ENCODE data around the gene BCL7B. TPM values are rescaled to one million over a fixed set of nuclear protein-coding genes. Genes with fewer than 3 reads are reported as not detected.
A peak's percentile ranks its signal among the peaks of the same experiment; 100 is the strongest.
"Not testable (repeated sequence)": the region's sequence is repeated elsewhere in the genome, so short reads cannot be mapped to it uniquely, and the experiment has no call there.

The BCL7B gene
- total RNA-seq, 2 donors from 2014 or later = 64.7 to 71.6 TPM

DNA sequence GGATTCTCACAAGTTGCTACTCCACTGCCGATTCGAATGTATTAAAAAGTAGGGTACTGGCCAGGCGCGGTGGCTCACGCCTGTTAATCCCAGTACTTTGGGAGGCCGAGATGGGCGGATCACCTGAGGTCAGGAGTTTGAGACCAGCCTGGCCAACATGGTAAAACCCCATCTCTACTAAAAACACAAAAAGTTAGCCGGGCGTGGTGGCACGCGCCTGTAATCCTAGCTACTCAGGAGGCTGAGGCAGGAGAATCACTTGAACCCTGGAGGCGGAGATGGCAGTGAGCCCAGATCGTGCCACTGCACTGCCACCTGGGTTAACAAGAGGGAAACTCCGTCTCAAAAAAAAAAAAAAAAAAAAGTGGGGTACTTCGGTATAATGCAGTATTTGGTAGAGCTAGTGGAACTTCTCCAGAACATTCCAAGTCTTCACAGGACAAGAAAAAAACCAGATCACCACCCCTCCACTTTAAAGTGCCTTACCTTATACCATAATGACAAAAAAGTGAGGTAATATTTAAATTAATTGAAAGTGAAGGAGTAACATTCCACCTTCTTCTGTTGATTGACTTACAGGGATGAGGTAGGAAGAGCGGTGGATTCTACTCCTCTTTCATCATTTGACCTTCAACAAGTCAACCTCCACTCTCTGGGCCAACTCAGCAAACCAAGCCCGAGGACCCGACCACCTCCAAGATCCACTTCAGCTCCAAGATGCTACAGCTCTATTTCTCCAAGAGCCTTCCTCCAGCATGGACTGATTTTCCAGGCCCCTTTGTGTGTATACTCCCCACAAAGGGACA is 37.4 kb downstream of the BCL7B start:
- DNase-seq = peak in 1 of 2 donors; percentile 20
- no peaks in the 10 kb centered on the region for H3K9me3 Mint-ChIP-seq
- peak overlapping the region; percentile 89 to 90 for H3K4me3 Mint-ChIP-seq

DNA sequence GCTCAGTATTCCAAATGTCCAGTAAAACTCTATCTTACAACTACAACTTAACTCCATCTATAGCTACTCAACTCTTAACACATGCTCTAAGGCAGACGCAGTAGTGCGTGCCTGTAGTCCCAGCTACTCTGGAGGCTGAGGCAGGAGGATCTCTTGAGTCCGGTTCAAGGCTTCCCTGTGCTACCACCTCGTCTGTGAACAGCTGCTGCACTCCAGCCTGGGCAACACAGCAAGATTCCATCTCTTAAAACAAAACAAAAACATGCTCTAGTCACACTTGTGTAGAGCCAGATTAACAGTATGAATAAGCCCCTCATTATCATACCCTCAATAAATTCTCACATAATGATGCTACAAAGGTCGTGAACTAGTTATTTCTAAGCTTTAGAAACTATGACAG is 39.0 kb downstream of the BCL7B start:
- Mint-ChIP-seq H3K27ac (peak overlapping the region; percentile 93), H3K4me1 (ENCODE audit: low read depth) (peaks cover 54% of the 10 kb centered on the region), H3K9me3 (no peaks in the 10 kb centered on the region), H3K27me3 (ENCODE audit: low read depth) (no peaks in the 10 kb centered on the region), H3K36me3 (ENCODE audit: insufficient read depth in 2 of 2) (peaks cover 19 to 36% of the 10 kb centered on the region in 2 donors), H3K4me3 (peak overlapping the region; percentile 89 to 90)
- ATAC-seq (replicated peaks in 1 of 2) (no peak), DNase-seq (no peak)

More for the DNA sequence above, 37.4 kb downstream of the BCL7B start:
- Mint-ChIP-seq H3K27me3 (ENCODE audit: low read depth) (no peaks in the 10 kb centered on the region), H3K36me3 (ENCODE audit: insufficient read depth in 2 of 2) (peaks cover 16 to 33% of the 10 kb centered on the region in 2 donors), H3K27ac (peak overlapping the region; percentile 93), H3K4me1 (ENCODE audit: low read depth) (peaks cover 53% of the 10 kb centered on the region)
- no peak for ATAC-seq (replicated peaks in 1 of 2)

DNA sequence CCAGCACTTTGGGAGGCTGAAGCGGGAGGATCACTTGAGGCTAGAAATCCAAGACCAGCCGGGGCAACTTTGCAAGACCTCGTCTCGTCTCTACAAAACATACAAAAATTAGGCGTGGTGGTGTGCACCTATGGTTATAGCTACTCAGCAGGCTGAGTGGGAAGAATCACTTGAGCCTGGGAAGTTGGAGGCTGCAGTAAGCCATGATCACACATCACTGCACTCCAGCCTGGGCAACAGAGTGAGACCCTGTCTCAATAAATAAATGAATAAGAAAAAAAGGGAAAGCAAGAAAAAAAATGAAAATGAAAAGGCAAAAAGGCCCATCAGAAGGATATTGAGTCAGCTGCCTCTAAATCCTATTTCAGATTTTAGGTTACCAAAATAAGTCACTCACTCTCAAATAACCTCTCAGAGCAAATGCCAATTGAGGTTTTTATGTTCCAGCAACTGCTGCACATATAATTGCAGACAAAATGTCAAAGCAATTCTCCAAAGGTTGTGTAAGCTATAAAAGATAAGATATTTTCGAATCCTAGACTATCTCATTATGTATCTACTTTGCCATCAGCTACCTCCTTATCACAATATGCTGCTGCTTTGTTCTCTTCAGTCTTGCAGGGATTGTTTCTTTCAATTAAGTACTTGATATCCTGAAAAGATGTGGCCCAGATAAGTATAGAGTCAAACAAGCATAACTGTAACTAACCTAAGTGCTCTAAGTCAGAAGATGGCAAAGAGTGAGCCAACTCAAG is 40.1 kb downstream of the BCL7B start:
- ATAC-seq (replicated peaks in 1 of 2) (no peak), DNase-seq (no peak)
- Mint-ChIP-seq H3K27ac (peak overlapping the region; percentile 22), H3K9me3 (no peaks in the 10 kb centered on the region), H3K27me3 (ENCODE audit: low read depth) (no peaks in the 10 kb centered on the region), H3K4me3 (peak overlapping the region; percentile 14 to 48), H3K36me3 (ENCODE audit: insufficient read depth in 2 of 2) (peaks cover 19 to 36% of the 10 kb centered on the region in 2 donors), H3K4me1 (ENCODE audit: low read depth) (peaks cover 60% of the 10 kb centered on the region)

DNA sequence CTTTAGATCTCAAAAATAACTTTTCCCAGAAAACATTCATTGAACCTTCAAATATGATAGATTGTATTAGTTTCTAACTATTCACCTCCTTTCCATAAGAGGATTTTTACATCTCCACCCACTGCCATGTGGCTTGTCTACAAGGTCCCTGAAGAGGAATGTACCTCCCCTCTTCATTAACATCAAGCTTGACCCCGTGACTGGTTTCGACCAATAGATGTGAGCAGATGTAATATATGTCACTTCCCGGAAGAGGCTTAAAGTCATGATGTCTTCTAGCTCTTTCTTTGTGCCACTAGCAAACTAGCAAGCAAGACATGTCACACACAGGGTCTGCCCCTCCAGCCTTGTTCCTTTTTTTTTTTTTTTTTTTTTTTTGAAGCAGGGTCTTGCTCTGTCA is 42.3 kb downstream of the BCL7B start:
- Mint-ChIP-seq H3K36me3 (ENCODE audit: insufficient read depth in 2 of 2) (peaks cover 15 to 41% of the 10 kb centered on the region in 2 donors), H3K4me3 (peak overlapping the region in 1 of 2 donors; percentile 4), H3K4me1 (ENCODE audit: low read depth) (peaks cover 55% of the 10 kb centered on the region), H3K27ac (peak overlapping the region; percentile 3), H3K9me3 (no peaks in the 10 kb centered on the region), H3K27me3 (ENCODE audit: low read depth) (no peaks in the 10 kb centered on the region)
- DNase-seq = no peak
- peak in 1 of 2 donors; percentile 41 for ATAC-seq (replicated peaks in 1 of 2)

DNA sequence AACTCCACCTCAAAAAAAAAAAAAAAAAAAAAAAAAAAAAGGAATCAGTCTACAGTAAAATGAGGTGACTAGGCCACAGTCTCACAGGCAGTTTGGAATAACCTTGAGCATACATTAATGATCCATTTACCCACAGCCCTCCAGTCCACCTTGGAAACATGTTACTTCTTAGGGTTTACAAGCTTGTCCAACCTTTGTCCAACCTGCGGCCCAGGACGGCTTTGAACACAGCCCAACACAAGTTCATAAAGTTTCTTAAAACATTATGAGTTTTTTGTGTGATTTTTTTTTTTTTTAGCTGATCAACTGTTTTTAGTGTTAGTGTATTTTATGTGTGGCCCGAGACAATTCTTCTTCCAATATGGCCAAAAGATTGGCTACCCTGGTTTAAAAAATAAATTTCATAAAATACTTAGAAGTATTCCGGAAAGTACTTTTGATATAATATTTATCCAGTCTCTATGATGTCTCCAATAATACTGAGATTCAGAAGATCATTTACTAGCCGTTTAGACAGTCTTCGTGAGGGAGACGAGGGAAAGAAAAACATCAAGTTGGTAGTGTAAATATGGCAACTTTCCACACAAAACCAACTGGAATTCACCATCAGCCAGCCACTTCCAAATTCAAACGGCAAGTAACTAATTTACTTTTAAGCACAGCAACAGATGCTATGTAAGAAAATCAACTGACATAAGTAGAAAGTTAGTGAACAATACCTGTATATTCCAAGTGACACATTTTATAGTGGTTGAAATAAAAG is 45.3 kb downstream of the BCL7B start:
- H3K9me3 Mint-ChIP-seq = no peaks in the 10 kb centered on the region
- no peak for ATAC-seq (replicated peaks in 1 of 2)
- no peak for DNase-seq
- H3K27me3 Mint-ChIP-seq (ENCODE audit: low read depth) = no peaks in the 10 kb centered on the region
- H3K4me1 Mint-ChIP-seq (ENCODE audit: low read depth) = peaks cover 33% of the 10 kb centered on the region
- no peak overlapping the region for H3K27ac Mint-ChIP-seq
- H3K36me3 Mint-ChIP-seq (ENCODE audit: insufficient read depth in 2 of 2) = peaks cover 13 to 36% of the 10 kb centered on the region in 2 donors
- H3K4me3 Mint-ChIP-seq = no peak overlapping the region

DNA sequence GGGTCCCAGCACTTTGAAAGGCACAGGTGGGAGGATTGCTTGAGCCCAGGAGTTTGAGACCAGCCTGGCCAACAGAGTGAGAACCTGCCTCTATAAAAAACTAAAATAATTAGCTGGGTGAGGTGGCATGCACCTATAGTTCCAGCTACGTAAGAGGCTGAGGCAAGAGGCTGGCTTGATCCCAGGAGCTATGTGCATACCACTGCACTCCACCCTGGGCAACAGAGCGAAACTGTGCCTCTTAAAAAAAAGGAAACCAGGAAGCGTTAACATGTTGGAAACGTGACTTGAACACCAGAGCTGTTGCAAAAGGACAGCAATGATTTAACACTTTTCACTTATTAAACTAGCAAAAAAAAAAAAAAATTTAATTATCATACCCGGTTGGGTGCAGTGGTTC is 48.0 kb downstream of the BCL7B start:
- no peak for DNase-seq
- ATAC-seq (replicated peaks in 1 of 2) = no peak
- Mint-ChIP-seq H3K9me3 (no peaks in the 10 kb centered on the region), H3K4me1 (ENCODE audit: low read depth) (peaks cover 28% of the 10 kb centered on the region), H3K27me3 (ENCODE audit: low read depth) (no peaks in the 10 kb centered on the region), H3K4me3 (no peak overlapping the region), H3K27ac (no peak overlapping the region), H3K36me3 (ENCODE audit: insufficient read depth in 2 of 2) (peaks cover 14 to 41% of the 10 kb centered on the region in 2 donors)

DNA sequence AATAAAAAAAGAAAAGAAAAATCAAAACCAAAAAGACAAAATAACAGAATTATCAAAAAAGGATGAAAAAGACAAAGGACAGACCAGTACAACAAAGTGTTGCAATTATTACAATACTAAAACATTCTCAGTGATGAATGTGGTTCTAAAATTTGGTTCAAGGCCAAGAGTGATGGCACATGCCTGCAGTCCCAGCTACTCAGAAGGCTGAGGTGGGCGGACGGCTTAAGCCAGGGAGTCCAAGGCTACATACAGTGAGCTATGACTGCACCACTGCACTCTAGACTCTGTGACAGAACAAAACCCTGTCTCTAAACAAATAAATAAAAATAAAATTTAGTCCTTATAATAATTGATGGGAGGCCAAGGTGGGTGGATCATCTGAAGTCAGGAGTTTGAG is 49.9 kb downstream of the BCL7B start:
- no peaks in the 10 kb centered on the region for H3K9me3 Mint-ChIP-seq
- H3K27ac Mint-ChIP-seq = peak overlapping the region; percentile 61
- DNase-seq (no peak), ATAC-seq (replicated peaks in 1 of 2) (no peak)
- H3K4me3 Mint-ChIP-seq = no peak overlapping the region
- no peaks in the 10 kb centered on the region for H3K27me3 Mint-ChIP-seq (ENCODE audit: low read depth)
- H3K4me1 Mint-ChIP-seq (ENCODE audit: low read depth) = peaks cover 14% of the 10 kb centered on the region
- H3K36me3 Mint-ChIP-seq (ENCODE audit: insufficient read depth in 2 of 2) = peaks cover 19 to 54% of the 10 kb centered on the region in 2 donors

DNA sequence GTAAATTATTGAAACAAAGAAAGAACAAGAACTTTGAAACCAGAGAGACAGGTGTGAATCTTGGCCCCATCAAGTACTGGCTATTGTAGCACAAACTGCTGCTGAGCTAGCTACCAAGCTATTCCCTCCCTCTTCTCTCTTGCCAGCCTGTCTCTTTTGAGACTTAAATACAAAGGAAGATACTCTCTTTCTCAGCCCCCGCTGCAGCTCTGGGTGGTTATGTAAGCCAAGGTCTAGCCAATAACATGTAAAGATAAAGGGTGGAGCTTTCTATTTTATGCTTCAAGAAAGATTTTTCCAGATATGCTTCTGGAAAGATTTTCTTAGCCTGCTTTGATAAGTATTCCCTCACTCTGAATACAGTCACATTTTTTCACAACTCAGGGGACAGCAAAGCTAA is 52.6 kb downstream of the BCL7B start:
- no peak for ATAC-seq (replicated peaks in 1 of 2)
- Mint-ChIP-seq H3K4me1 (ENCODE audit: low read depth) (peaks cover 14% of the 10 kb centered on the region), H3K36me3 (ENCODE audit: insufficient read depth in 2 of 2) (peaks cover 22 to 50% of the 10 kb centered on the region in 2 donors), H3K4me3 (no peak overlapping the region), H3K27ac (no peak overlapping the region), H3K9me3 (no peaks in the 10 kb centered on the region), H3K27me3 (ENCODE audit: low read depth) (no peaks in the 10 kb centered on the region)
- no peak for DNase-seq

DNA sequence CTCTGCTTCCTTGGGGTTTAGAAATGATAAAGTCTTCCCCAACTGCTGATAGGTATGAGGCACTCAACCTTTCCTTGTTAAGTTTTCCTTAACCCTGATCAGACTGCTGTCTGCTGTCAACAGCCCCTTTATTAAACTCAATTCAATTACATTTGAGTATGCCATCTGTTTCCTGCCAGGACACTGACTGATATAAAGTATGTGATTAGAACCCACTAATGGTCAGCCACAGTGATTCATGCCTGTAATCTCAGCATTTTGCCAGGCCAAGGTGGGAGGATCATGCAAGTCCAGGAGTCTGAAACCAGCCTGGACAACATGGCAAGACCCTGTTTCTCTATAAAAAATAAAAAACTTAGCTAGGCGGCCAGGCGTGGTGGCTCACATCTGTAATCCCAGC is 53.5 kb downstream of the BCL7B start:
- Mint-ChIP-seq H3K9me3 (no peaks in the 10 kb centered on the region), H3K4me3 (no peak overlapping the region), H3K36me3 (ENCODE audit: insufficient read depth in 2 of 2) (peaks cover 22 to 50% of the 10 kb centered on the region in 2 donors), H3K27me3 (ENCODE audit: low read depth) (no peaks in the 10 kb centered on the region), H3K4me1 (ENCODE audit: low read depth) (peaks cover 14% of the 10 kb centered on the region), H3K27ac (no peak overlapping the region)
- ATAC-seq (replicated peaks in 1 of 2) = no peak
- DNase-seq = no peak

DNA sequence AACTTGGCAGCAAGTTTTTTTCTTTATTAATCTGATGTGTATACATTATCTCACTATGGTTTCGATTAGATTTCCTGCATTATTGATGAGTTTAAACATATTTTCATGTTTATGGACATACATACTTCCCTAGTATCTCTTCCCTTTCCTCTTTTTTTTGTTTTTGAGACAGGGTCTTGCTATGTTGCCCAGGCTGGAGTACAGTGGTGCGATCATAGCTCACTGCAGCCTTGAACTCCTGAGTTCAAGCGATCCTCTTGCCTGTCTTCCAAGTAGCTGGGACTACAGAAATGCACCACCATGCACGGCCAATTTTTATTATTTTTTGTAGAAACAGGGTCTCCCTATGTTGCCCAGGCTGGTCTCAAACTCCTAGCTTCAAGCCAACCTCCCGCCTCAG is 54.3 kb downstream of the BCL7B start:
- Mint-ChIP-seq H3K4me3 (no peak overlapping the region), H3K36me3 (ENCODE audit: insufficient read depth in 2 of 2) (peaks cover 20 to 52% of the 10 kb centered on the region in 2 donors), H3K27me3 (ENCODE audit: low read depth) (no peaks in the 10 kb centered on the region), H3K27ac (no peak overlapping the region), H3K9me3 (no peaks in the 10 kb centered on the region), H3K4me1 (ENCODE audit: low read depth) (peaks cover 9% of the 10 kb centered on the region)
- DNase-seq (no peak), ATAC-seq (replicated peaks in 1 of 2) (no peak)

DNA sequence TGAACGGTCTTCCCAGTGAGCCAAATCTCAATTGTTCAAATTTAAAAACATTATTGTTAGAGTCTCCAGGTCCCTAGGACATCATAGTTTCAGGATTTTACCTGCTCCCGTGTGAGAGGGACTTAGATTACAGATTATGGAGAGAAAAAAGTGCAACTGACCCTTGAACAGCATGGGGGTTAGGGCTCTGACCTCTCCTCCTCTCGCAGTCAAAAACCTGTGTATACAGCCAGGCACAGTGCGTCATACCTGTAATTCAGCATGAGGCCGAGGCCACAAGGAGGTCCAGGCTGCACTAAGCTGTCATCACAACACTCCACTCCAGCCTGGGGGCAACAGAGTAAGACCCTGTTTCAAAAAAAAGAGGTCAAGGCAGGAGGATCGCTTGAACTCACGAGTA is 60.9 kb downstream of the BCL7B start:
- H3K27me3 Mint-ChIP-seq (ENCODE audit: low read depth) = no peaks in the 10 kb centered on the region
- peaks cover 14% of the 10 kb centered on the region for H3K4me1 Mint-ChIP-seq (ENCODE audit: low read depth)
- H3K27ac Mint-ChIP-seq = no peak overlapping the region
- H3K4me3 Mint-ChIP-seq = no peak overlapping the region
- no peaks in the 10 kb centered on the region for H3K9me3 Mint-ChIP-seq
- DNase-seq (no peak), ATAC-seq (replicated peaks in 1 of 2) (no peak)
- H3K36me3 Mint-ChIP-seq (ENCODE audit: insufficient read depth in 2 of 2) = peaks cover 21 to 64% of the 10 kb centered on the region in 2 donors

DNA sequence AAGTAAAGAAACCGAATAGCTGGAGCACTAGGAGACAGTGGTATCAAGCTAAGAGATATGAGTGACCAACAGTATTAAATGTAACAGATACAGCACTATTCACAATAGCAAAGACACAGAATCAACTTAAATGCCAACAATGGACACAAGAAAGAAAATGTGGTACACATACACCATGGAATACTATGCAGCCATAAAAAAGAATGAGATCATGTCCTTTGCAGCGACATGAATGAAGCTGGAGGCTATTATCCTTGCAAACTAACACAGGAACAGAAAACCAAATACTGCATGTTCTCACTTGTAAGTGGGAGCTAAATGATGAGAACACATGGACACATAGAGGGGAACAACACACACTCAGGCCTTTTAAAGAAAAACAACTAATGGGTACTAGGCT is 62.0 kb downstream of the BCL7B start:
- Mint-ChIP-seq H3K4me1 (ENCODE audit: low read depth) (peaks cover 14% of the 10 kb centered on the region), H3K36me3 (ENCODE audit: insufficient read depth in 2 of 2) (peaks cover 17 to 59% of the 10 kb centered on the region in 2 donors)
- not testable (repeated sequence) for H3K9me3 Mint-ChIP-seq; H3K27ac Mint-ChIP-seq; H3K4me3 Mint-ChIP-seq; ATAC-seq (replicated peaks in 1 of 2); H3K27me3 Mint-ChIP-seq (ENCODE audit: low read depth); DNase-seq

DNA sequence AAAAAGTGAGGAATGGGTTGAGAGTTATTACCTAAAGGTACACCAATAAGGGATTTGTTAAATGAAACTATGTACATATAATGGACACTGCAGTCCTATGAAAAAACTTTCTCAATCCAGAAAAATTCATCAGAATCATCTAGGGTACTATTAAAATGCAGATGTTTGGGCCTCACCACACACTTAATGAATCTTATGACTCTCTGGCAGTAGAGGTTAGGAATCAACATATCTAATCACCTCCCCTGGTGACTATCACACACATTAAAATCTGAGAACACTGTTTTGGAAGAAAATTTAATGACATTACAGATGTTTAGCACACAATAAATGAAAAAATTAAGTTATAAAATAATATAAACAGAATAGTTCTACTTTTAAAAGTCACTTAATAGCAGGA is 67.5 kb downstream of the BCL7B start:
- H3K27me3 Mint-ChIP-seq (ENCODE audit: low read depth) = no peaks in the 10 kb centered on the region
- DNase-seq (no peak), ATAC-seq (replicated peaks in 1 of 2) (no peak)
- H3K27ac Mint-ChIP-seq = no peak overlapping the region
- H3K4me1 Mint-ChIP-seq (ENCODE audit: low read depth) = peaks cover 10% of the 10 kb centered on the region
- H3K9me3 Mint-ChIP-seq = no peaks in the 10 kb centered on the region
- peaks cover 6 to 50% of the 10 kb centered on the region in 2 donors for H3K36me3 Mint-ChIP-seq (ENCODE audit: insufficient read depth in 2 of 2)
- no peak overlapping the region for H3K4me3 Mint-ChIP-seq

All from activated T-cell treated with anti-CD3 and anti-CD28 coated beads, Interleukin-2, amount 50 U/mL, for 72 hours (primary cell).